Heart left ventricle (tissue), 16 donors: ENCODE measurements around the gene MDH1. TPM values are rescaled to one million over a fixed set of nuclear protein-coding genes. Genes with fewer than 3 reads are reported as not detected.
"Not testable (repeated sequence)": the region's sequence is repeated elsewhere in the genome, so short reads cannot be mapped to it uniquely, and the experiment has no call there.

Experiments
- ATAC-seq, 4 donors: fragments of 200-7000 bp; cut with Tn5 transposase; one replicate each; pipeline ENCODE4 v1.9.1; 2020 to 2022; ENCODE audit warnings: moderate library complexity in 4 of 4, mild to moderate bottlenecking in 3 of 4, moderate number of reproducible peaks in 1 of 4
- DNase-seq, 5 donors: peaks; one replicate each; pipeline ENCODE4 v3.0.0-alpha.2; 2020
- H3K27ac ChIP-seq, 12 donors: fragments of 200-600 bp; sonication (generic) in 4 of 12; one replicate each; pipeline versions ENCODE4 v1.5.0 to v1.8.0; 2016 to 2022; ENCODE audit warnings: mild to moderate bottlenecking in 2 of 12
- H3K27me3 ChIP-seq, 9 donors: fragments of 200-600 bp; sonication (generic) in 2 of 9; one replicate each; pipeline versions ENCODE4 v1.5.1 to v1.8.0; 2016 to 2022; ENCODE audit warnings: mild to moderate bottlenecking in 3 of 9
- H3K36me3 ChIP-seq, 9 donors: fragments of 200-600 bp; sonication (generic) in 2 of 9; one replicate each; pipeline versions ENCODE4 v1.5.0 to v1.8.0; 2018 to 2022; ENCODE audit warnings: mild to moderate bottlenecking in 2 of 9
- H3K4me1 ChIP-seq, 12 donors: fragments of 200-600 bp; sonication (generic) in 4 of 12; one replicate each; pipeline versions ENCODE4 v1.5.0 to v1.8.0; 2016 to 2022; ENCODE audit warnings: mild to moderate bottlenecking in 3 of 12
- H3K4me3 ChIP-seq, 12 donors: fragments of 200-600 bp; sonication (generic) in 4 of 12; one replicate each; pipeline versions ENCODE4 v1.5.0 to v1.8.0; 2017 to 2022; ENCODE audit warnings: mild to moderate bottlenecking in 9 of 12, moderate library complexity in 4 of 12
- H3K9me3 ChIP-seq, 12 donors: fragments of 200-600 bp; sonication (generic) in 4 of 12; one replicate each; pipeline versions ENCODE4 v1.5.0 to v1.8.0; 2016 to 2022; ENCODE audit warnings: mild to moderate bottlenecking in 1 of 12
- CTCF ChIP-seq, 12 donors: fragments of 200-600 bp; sonication (generic) in 4 of 12; IDR thresholded peaks; one replicate each; pipeline versions ENCODE4 v1.5.0 to v1.8.0; 2018 to 2022; ENCODE audit warnings: antibody characterized with exemption in 12 of 12, mild to moderate bottlenecking in 5 of 12
- POLR2A ChIP-seq, 2 donors: fragments of 450-650 bp; IDR thresholded peaks; one replicate each; pipeline ENCODE4 v1.6.1; 2017; ENCODE audit warnings: antibody characterized with exemption in 2 of 2, mild to moderate bottlenecking in 2 of 2, moderate library complexity in 2 of 2
- WGBS, 4 donors: extraction: QIAGEN DNeasy Blood & Tissue Kit in 2 of 4; methylation state at CpG; one replicate each; pipeline versions ENCODE4 v1.1.5 to v1.1.7; 2013 to 2018; 5-methylcytosine and 5-hydroxymethylcytosine counted together
- intact Hi-C, 10 donors: fragments of 100-400 bp; cut with DNase I; formaldehyde crosslinking; loops; one replicate each; pipeline versions ENCODE4 v1.11.1 to v1.14.2; 2022
- polyA plus RNA-seq, 2 donors: library from polyadenylated mRNA; stranded (reverse); fragments of 200-250 nt; gene quantifications; one replicate each; pipeline ENCODE4 v1.2.3, GENCODE V29; 2013
- total RNA-seq, 9 donors: library from RNA; depleted of rRNA in 2 of 9; stranded (reverse); fragments of >200 nt in 2 of 9; fragmentation: NEBNext Ultra II Directional in 3 of 9; extraction: Animal tissue kit (Norgen Biotek cat#: 25700) in 3 of 9; gene quantifications; one replicate each; pipeline versions ENCODE4 v1.1.0 to v1.2.4, GENCODE V29; 2016 to 2023
- donor health status: ischemic (EF 13 %, LVEDD 7.1; RV severe dilation, severe dysfunction).
- donor health status: healthy with polysubstance abuse.
- donor health status: DM: no; HTN: yes; CAD: no.
- donor health status: DM: no; HTN: no; CAD: no.
- donor health status: ischemic (EF 25% LVEDD 6.9; RV normal size, moderate dysfunction).
- donor health status: ischemic (EF 25% LVEDD 5.7; RV mildly dilated, moderate dysfunction).
- donor health status: healthy.
- donor health status: DM: yes; HTN: yes; CAD: no.
- donor health status: ischemic (EF 35%, LVEDD 5.7; RV mildly dilated, moderate dysfunction).
- donor health status: nonischemic (EF 11% LVEDD 7.7; RV severe dilation, severe dysfunction).
- donor health status: DM: yes; HTN: yes; CAD: no.
- donor health status: PGD.
- donor health status: ischemic (EF 29% LVEDD 5.4; RV normal size, mild dysfunction).
- donor health status: nonischemic (EF 23%, LVEDD 6.1; RV moderate dilation, normal function).

The MDH1 gene
- total and polyA plus RNA-seq, 11 donors = 862 to 2,242 (median 1,395) TPM

DNA sequence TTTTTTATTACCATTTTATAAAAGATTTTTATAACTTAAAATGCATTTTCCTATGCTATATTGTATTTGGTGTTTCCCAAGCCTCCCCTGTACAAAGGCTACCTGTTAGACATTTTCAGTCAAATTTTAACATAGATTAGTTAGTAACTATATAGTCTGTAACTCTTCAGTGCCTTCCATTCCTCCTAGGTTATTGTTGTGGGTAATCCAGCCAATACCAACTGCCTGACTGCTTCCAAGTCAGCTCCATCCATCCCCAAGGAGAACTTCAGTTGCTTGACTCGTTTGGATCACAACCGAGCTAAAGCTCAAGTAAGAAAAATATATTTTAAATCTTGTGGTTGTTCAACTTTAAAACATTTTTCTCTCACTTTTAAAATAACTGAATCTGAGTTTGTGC, 10.2 kb downstream of the MDH1 start:
- TF ChIP-seq CTCF (IDR thresholded peaks at IDR 0.05) (no peak), POLR2A (IDR thresholded peaks at IDR 0.05) (no peak)
- no peak overlapping the region for H3K27ac ChIP-seq
- WGBS, 4 donors = 47 to 58% (median 55%) methylated on average over 2 of the region's 2 CpGs

GRCh38 chr2:63600881-63601460, 12.2 kb downstream of the MDH1 start:
- no peak overlapping the region for H3K4me3 ChIP-seq
- H3K4me1 ChIP-seq = peaks cover 0 to 40% (median 9%) of the 10 kb centered on the region in 12 donors
- ATAC-seq (no peak), DNase-seq (no peak)
- no peaks in the 10 kb centered on the region for H3K9me3 ChIP-seq
- intact Hi-C loops = no loop called here
- H3K27ac ChIP-seq = no peak overlapping the region
- H3K36me3 ChIP-seq = peaks cover 3 to 100% (median 94%) of the 10 kb centered on the region in 9 donors
- WGBS, 4 donors = 49 to 61% (median 54%) methylated on average over 1 of the region's 1 CpG
- TF ChIP-seq POLR2A (IDR thresholded peaks at IDR 0.05) (no peak), CTCF (IDR thresholded peaks at IDR 0.05) (no peak)
- H3K27me3 ChIP-seq = no peaks in the 10 kb centered on the region

More for the DNA sequence above, 10.2 kb downstream of the MDH1 start:
- Histone ChIP-seq H3K4me1 (peaks cover 0 to 59% (median 24%) of the 10 kb centered on the region in 12 donors), H3K9me3 (no peaks in the 10 kb centered on the region), H3K36me3 (peaks cover 0 to 100% (median 94%) of the 10 kb centered on the region in 9 donors), H3K4me3 (no peak overlapping the region), H3K27me3 (no peaks in the 10 kb centered on the region)
- intact Hi-C loops = loop anchor here in 2 of 10 donors (10.0 kb wide), 2 partner anchors 246 to 266 kb away; partner anchors contain the start of gene UGP2 (in 1 of the 2)
- no peak for DNase-seq
- ATAC-seq = no peak

DNA sequence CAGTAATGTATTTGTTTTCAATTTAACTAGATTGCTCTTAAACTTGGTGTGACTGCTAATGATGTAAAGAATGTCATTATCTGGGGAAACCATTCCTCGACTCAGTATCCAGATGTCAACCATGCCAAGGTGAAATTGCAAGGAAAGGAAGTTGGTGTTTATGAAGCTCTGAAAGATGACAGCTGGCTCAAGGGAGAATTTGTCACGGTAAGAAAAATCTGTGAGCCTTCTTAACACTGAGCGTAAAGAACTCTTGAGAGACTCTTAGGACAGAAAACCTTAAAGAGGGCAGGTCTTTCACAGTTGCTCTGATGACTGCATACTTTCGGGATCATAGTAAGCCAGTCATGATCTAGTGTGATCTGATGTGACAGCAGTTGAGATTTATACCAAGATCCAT, 15.9 kb downstream of the MDH1 start:
- no peak overlapping the region for H3K4me3 ChIP-seq
- peaks cover 0 to 15% (median 1%) of the 10 kb centered on the region in 12 donors for H3K4me1 ChIP-seq
- no peak for ATAC-seq
- TF ChIP-seq CTCF (IDR thresholded peaks at IDR 0.05) (no peak), POLR2A (IDR thresholded peaks at IDR 0.05) (no peak)
- WGBS, 4 donors = 75 to 83% (median 82%) methylated on average over 4 of the region's 4 CpGs
- H3K36me3 ChIP-seq = peaks cover 3 to 91% (median 81%) of the 10 kb centered on the region in 9 donors
- H3K9me3 ChIP-seq = no peaks in the 10 kb centered on the region
- intact Hi-C loops = no loop called here
- no peak for DNase-seq
- no peaks in the 10 kb centered on the region for H3K27me3 ChIP-seq
- no peak overlapping the region for H3K27ac ChIP-seq

- peaks cover 3 to 49% (median 39%) of the 10 kb centered on the region in 9 donors for H3K36me3 ChIP-seq
- DNase-seq, ATAC-seq, H3K27ac ChIP-seq, H3K9me3 ChIP-seq, H3K27me3 ChIP-seq, H3K4me1 ChIP-seq, H3K4me3 ChIP-seq, intact Hi-C loops: not testable (repeated sequence)
- 58 to 76% (median 65%) methylated on average over 8 of the region's 8 CpGs for WGBS, 4 donors
These were observed 20.1 kb downstream of the MDH1 start for GRCh38 chr2:63608865-63609264.

DNA sequence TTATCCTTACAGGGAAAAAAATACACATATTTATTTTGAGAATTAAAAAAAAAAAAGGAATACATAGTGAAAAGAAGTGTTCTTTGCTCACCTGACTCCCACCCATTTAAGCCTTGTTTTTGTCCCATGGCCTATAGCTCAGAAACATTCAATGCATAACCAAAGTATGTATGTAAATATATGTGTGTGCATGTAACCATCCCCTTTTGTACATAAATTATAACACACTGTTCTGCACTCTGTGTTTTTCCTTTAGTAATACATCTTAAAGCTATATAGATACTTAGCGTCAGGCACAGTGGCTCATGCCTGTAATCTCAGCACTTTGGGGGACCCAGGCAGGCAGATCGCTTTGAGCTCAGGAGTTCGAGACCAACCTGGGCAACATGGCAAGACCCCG, 21.8 kb downstream of the MDH1 start:
- H3K27ac ChIP-seq = no peak overlapping the region
- no peak overlapping the region for H3K4me3 ChIP-seq
- no peaks in the 10 kb centered on the region for H3K27me3 ChIP-seq
- 97 to 98% (median 98%) methylated on average over 4 of the region's 4 CpGs for WGBS, 4 donors
- peaks cover 0 to 7% (median 0%) of the 10 kb centered on the region in 12 donors for H3K4me1 ChIP-seq
- TF ChIP-seq POLR2A (IDR thresholded peaks at IDR 0.05) (no peak), CTCF (IDR thresholded peaks at IDR 0.05) (no peak)
- no peaks in the 10 kb centered on the region for H3K9me3 ChIP-seq
- DNase-seq (no peak), ATAC-seq (no peak)
- H3K36me3 ChIP-seq = peaks cover 0 to 33% (median 23%) of the 10 kb centered on the region in 9 donors
- intact Hi-C loops = no loop called here
